Heart left ventricle (tissue), 16 donors: ENCODE data around the gene ST3GAL6. TPM values are rescaled to one million over a fixed set of nuclear protein-coding genes. Genes with fewer than 3 reads are reported as not detected.

Experiments
- ATAC-seq, 4 donors: fragments of 200-7000 bp; cut with Tn5 transposase; one replicate each; pipeline ENCODE4 v1.9.1; 2020 to 2022; ENCODE audit warnings: moderate library complexity in 4 of 4, mild to moderate bottlenecking in 3 of 4, moderate number of reproducible peaks in 1 of 4
- DNase-seq, 5 donors: peaks; one replicate each; pipeline ENCODE4 v3.0.0-alpha.2; 2020
- H3K27ac ChIP-seq, 12 donors: fragments of 200-600 bp; sonication (generic) in 4 of 12; one replicate each; pipeline versions ENCODE4 v1.5.0 to v1.8.0; 2016 to 2022; ENCODE audit warnings: mild to moderate bottlenecking in 2 of 12
- H3K27me3 ChIP-seq, 9 donors: fragments of 200-600 bp; sonication (generic) in 2 of 9; one replicate each; pipeline versions ENCODE4 v1.5.1 to v1.8.0; 2016 to 2022; ENCODE audit warnings: mild to moderate bottlenecking in 3 of 9
- H3K36me3 ChIP-seq, 9 donors: fragments of 200-600 bp; sonication (generic) in 2 of 9; one replicate each; pipeline versions ENCODE4 v1.5.0 to v1.8.0; 2018 to 2022; ENCODE audit warnings: mild to moderate bottlenecking in 2 of 9
- H3K4me1 ChIP-seq, 12 donors: fragments of 200-600 bp; sonication (generic) in 4 of 12; one replicate each; pipeline versions ENCODE4 v1.5.0 to v1.8.0; 2016 to 2022; ENCODE audit warnings: mild to moderate bottlenecking in 3 of 12
- H3K4me3 ChIP-seq, 12 donors: fragments of 200-600 bp; sonication (generic) in 4 of 12; one replicate each; pipeline versions ENCODE4 v1.5.0 to v1.8.0; 2017 to 2022; ENCODE audit warnings: mild to moderate bottlenecking in 9 of 12, moderate library complexity in 4 of 12
- H3K9me3 ChIP-seq, 12 donors: fragments of 200-600 bp; sonication (generic) in 4 of 12; one replicate each; pipeline versions ENCODE4 v1.5.0 to v1.8.0; 2016 to 2022; ENCODE audit warnings: mild to moderate bottlenecking in 1 of 12
- POLR2A ChIP-seq, 2 donors: fragments of 450-650 bp; IDR thresholded peaks; one replicate each; pipeline ENCODE4 v1.6.1; 2017; ENCODE audit warnings: antibody characterized with exemption in 2 of 2, mild to moderate bottlenecking in 2 of 2, moderate library complexity in 2 of 2
- whole genome bisulfite sequencing, 4 donors: extraction: QIAGEN DNeasy Blood & Tissue Kit in 2 of 4; methylation state at CpG; one replicate each; pipeline versions ENCODE4 v1.1.5 to v1.1.7; 2013 to 2018; 5-methylcytosine and 5-hydroxymethylcytosine counted together
- intact Hi-C, 10 donors: fragments of 100-400 bp; cut with DNase I; formaldehyde crosslinking; loops; one replicate each; pipeline versions ENCODE4 v1.11.1 to v1.14.2; 2022
- polyA plus RNA-seq, 2 donors: library from polyadenylated mRNA; stranded (reverse); fragments of 200-250 nt; gene quantifications; one replicate each; pipeline ENCODE4 v1.2.3, GENCODE V29; 2013
- total RNA-seq, 9 donors: library from RNA; depleted of rRNA in 2 of 9; stranded (reverse); fragments of >200 nt in 2 of 9; fragmentation: NEBNext Ultra II Directional in 3 of 9; extraction: Animal tissue kit (Norgen Biotek cat#: 25700) in 3 of 9; gene quantifications; one replicate each; pipeline versions ENCODE4 v1.1.0 to v1.2.4, GENCODE V29; 2016 to 2023
- TF ChIP-seq, protein P1 (sequence below), 12 donors: fragments of 200-600 bp; sonication (generic) in 4 of 12; IDR thresholded peaks; one replicate each; pipeline versions ENCODE4 v1.5.0 to v1.8.0; 2018 to 2022; ENCODE audit warnings: antibody characterized with exemption in 12 of 12, mild to moderate bottlenecking in 5 of 12
- donor health status: ischemic (EF 13 %, LVEDD 7.1; RV severe dilation, severe dysfunction).
- donor health status: healthy with polysubstance abuse.
- donor health status: DM: no; HTN: yes; CAD: no.
- donor health status: DM: no; HTN: no; CAD: no.
- donor health status: ischemic (EF 25% LVEDD 6.9; RV normal size, moderate dysfunction).
- donor health status: ischemic (EF 25% LVEDD 5.7; RV mildly dilated, moderate dysfunction).
- donor health status: healthy.
- donor health status: DM: yes; HTN: yes; CAD: no.
- donor health status: ischemic (EF 35%, LVEDD 5.7; RV mildly dilated, moderate dysfunction).
- donor health status: nonischemic (EF 11% LVEDD 7.7; RV severe dilation, severe dysfunction).
- donor health status: DM: yes; HTN: yes; CAD: no.
- donor health status: PGD.
- donor health status: ischemic (EF 29% LVEDD 5.4; RV normal size, mild dysfunction).
- donor health status: nonischemic (EF 23%, LVEDD 6.1; RV moderate dilation, normal function).

Gene ST3GAL6
- total and polyA plus RNA-seq, 11 donors, result 35.3 to 95.9 (median 64.5) TPM

GRCh38 chr3:98791341-98792325 lies 28.5 kb downstream of the ST3GAL6 start:
- Histone ChIP-seq H3K9me3 (no peaks in the 10 kb centered on the region), H3K27ac (no peak overlapping the region), H3K4me3 (no peak overlapping the region), H3K4me1 (peaks cover 0 to 24% (median 17%) of the 10 kb centered on the region in 12 donors), H3K36me3 (peaks cover 0 to 85% (median 34%) of the 10 kb centered on the region in 9 donors), H3K27me3 (no peaks in the 10 kb centered on the region)
- DNase-seq (no peak), ATAC-seq (no peak)
- TF ChIP-seq, protein P1, sequence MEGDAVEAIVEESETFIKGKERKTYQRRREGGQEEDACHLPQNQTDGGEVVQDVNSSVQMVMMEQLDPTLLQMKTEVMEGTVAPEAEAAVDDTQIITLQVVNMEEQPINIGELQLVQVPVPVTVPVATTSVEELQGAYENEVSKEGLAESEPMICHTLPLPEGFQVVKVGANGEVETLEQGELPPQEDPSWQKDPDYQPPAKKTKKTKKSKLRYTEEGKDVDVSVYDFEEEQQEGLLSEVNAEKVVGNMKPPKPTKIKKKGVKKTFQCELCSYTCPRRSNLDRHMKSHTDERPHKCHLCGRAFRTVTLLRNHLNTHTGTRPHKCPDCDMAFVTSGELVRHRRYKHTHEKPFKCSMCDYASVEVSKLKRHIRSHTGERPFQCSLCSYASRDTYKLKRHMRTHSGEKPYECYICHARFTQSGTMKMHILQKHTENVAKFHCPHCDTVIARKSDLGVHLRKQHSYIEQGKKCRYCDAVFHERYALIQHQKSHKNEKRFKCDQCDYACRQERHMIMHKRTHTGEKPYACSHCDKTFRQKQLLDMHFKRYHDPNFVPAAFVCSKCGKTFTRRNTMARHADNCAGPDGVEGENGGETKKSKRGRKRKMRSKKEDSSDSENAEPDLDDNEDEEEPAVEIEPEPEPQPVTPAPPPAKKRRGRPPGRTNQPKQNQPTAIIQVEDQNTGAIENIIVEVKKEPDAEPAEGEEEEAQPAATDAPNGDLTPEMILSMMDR (IDR thresholded peaks at IDR 0.05), result no peak
- no peak for TF ChIP-seq POLR2A (IDR thresholded peaks at IDR 0.05)
- intact Hi-C loops, result loop anchor here in 1 of 10 donors (5.0 to 10.0 kb wide), 2 partner anchors 57 to 189 kb away; no protein-coding TSS in a partner anchor
- WGBS, 4 donors, result 82 to 87% (median 83%) methylated on average over 7 of the region's 7 CpGs

- Histone ChIP-seq H3K9me3 (no peaks in the 10 kb centered on the region), H3K27ac (no peak overlapping the region), H3K4me1 (peaks cover 0 to 4% (median 0%) of the 10 kb centered on the region in 12 donors), H3K4me3 (no peak overlapping the region), H3K27me3 (no peaks in the 10 kb centered on the region), H3K36me3 (peaks cover 0 to 92% (median 26%) of the 10 kb centered on the region in 9 donors)
- ATAC-seq, result no peak
- TF ChIP-seq, protein P1 (IDR thresholded peaks at IDR 0.05), result no peak
- TF ChIP-seq POLR2A (IDR thresholded peaks at IDR 0.05), result no peak
- intact Hi-C loops, result loop anchor here in 1 of 10 donors (5.0 to 10.0 kb wide), 2 partner anchors 59 to 192 kb away; no protein-coding TSS in a partner anchor
- no peak for DNase-seq
- WGBS, 4 donors, result 82 to 91% (median 87%) methylated on average over 3 of the region's 3 CpGs
These were observed 30.8 kb downstream of the ST3GAL6 start for GRCh38 chr3:98793971-98794370.

DNA sequence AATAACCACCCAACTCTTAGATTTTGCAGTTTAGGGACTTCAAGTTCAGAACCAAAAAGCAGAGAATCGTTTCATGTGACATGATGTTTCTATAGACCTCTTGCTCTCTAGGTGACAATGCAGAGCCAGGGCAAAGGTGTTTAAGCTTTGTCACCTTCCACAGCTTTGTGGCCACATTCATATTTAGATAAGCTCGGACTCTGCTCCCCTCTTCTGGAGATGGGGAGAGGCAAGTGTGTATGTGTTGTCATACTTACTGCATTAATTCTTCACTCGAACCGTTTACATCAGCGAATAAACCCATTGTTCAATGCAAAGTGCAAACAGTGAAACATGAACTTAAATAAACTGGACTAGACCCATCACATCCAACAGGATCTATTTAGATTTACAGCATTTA lies 33.2 kb downstream of the ST3GAL6 start:
- Histone ChIP-seq H3K4me1 (no peaks in the 10 kb centered on the region), H3K27ac (no peak overlapping the region), H3K36me3 (peaks cover 0 to 94% (median 26%) of the 10 kb centered on the region in 9 donors), H3K4me3 (no peak overlapping the region), H3K27me3 (no peaks in the 10 kb centered on the region), H3K9me3 (no peaks in the 10 kb centered on the region)
- DNase-seq (no peak), ATAC-seq (peak in 1 of 4 donors; percentile 41)
- intact Hi-C loops, result loop anchor here in 1 of 10 donors (10.0 kb wide), 1 partner anchor 62 kb away; no protein-coding TSS in a partner anchor
- 80 to 84% (median 82%) methylated on average over 5 of the region's 5 CpGs for WGBS, 4 donors
- TF ChIP-seq, protein P1 (IDR thresholded peaks at IDR 0.05), result peak in 1 of 12 donors; percentile 11
- no peak for TF ChIP-seq POLR2A (IDR thresholded peaks at IDR 0.05)

GRCh38 chr3:98797905-98798304 lies 34.8 kb downstream of the ST3GAL6 start:
- Histone ChIP-seq H3K4me1 (no peaks in the 10 kb centered on the region), H3K27me3 (no peaks in the 10 kb centered on the region), H3K4me3 (no peak overlapping the region), H3K9me3 (no peaks in the 10 kb centered on the region), H3K27ac (no peak overlapping the region), H3K36me3 (peaks cover 0 to 85% (median 26%) of the 10 kb centered on the region in 9 donors)
- intact Hi-C loops, result loop anchor here in 1 of 10 donors (10.0 kb wide), 1 partner anchor 63 kb away; no protein-coding TSS in a partner anchor
- TF ChIP-seq POLR2A (IDR thresholded peaks at IDR 0.05), result no peak
- TF ChIP-seq, protein P1 (IDR thresholded peaks at IDR 0.05), result no peak
- DNase-seq, result no peak
- no peak for ATAC-seq
- WGBS, 4 donors, result 82 to 93% (median 87%) methylated on average over 4 of the region's 4 CpGs
